ENCODE measurements around the gene F11R. TPM values are rescaled to one million over a fixed set of nuclear protein-coding genes. Genes with fewer than 3 reads are reported as not detected.

F11R gene
- total RNA-seq, 6 experiments from 2014 or later, result 0.05 to 0.38 (median 0.14) TPM; not detected in 2

DNA sequence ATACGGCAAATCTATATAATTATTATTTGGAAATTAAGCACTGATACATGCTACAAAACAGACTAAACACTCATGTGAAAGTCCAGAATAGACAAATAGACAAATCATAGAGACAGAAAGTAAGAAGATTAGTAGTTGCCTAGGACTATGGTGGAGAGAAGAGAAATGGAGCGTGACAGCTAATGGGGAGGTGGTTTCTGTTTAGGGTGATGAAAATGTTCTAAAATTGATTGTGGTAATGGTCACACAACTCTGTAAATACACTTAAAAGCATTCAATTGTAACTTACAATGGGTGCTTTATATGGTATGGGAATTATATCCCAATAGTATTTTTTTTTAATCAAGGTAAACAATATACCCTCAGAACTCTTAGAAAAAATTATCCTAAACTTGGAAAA is 45.9 kb downstream of the F11R start:
- H3K4me3 Mint-ChIP-seq, result no peak overlapping the region
- no peak for TF ChIP-seq CTCF (IDR thresholded peaks at IDR 0.05)
- no peak overlapping the region for H3K27ac Mint-ChIP-seq
- no peaks in the 10 kb centered on the region for H3K36me3 Mint-ChIP-seq (ENCODE audit: low read depth)
- H3K27me3 Mint-ChIP-seq (ENCODE audit: insufficient read depth), result peaks cover 17% of the 10 kb centered on the region
- H3K4me1 Mint-ChIP-seq (ENCODE audit: low read depth), result no peaks in the 10 kb centered on the region
- DNase-seq, result no peak
- H3K9me3 Mint-ChIP-seq, result no peaks in the 10 kb centered on the region

DNA sequence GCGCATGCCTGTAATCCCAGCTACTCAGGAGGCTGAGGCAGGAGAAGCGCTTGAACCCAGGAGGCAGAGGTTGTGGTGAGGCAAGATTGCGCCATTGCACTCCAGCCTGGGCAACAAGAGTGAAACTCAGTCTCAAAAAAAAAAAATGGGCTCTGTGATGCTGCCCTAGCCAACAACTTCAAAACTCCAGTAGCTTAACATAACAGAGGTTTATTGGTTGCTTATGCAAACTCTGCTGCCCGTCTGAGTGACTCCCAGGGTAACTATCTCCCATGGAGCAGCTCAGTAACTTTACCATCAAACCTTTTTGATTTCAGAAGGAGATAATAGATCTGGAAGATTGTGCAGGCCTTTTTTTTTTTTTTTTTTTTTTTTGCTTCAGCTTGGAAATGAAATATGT is 47.5 kb downstream of the F11R start:
- no peak for TF ChIP-seq CTCF (IDR thresholded peaks at IDR 0.05)
- no peak for DNase-seq
- Mint-ChIP-seq H3K27ac (no peak overlapping the region), H3K4me1 (ENCODE audit: low read depth) (no peaks in the 10 kb centered on the region), H3K36me3 (ENCODE audit: low read depth) (no peaks in the 10 kb centered on the region), H3K27me3 (ENCODE audit: insufficient read depth) (peaks cover 14% of the 10 kb centered on the region), H3K4me3 (no peak overlapping the region), H3K9me3 (no peaks in the 10 kb centered on the region)

GRCh38 chr1:160972939-160973338 is 48.0 kb downstream of the F11R start:
- peaks cover 13% of the 10 kb centered on the region for H3K27me3 Mint-ChIP-seq (ENCODE audit: insufficient read depth)
- no peaks in the 10 kb centered on the region for H3K36me3 Mint-ChIP-seq (ENCODE audit: low read depth)
- TF ChIP-seq CTCF (IDR thresholded peaks at IDR 0.05), result no peak
- H3K4me1 Mint-ChIP-seq (ENCODE audit: low read depth), result no peaks in the 10 kb centered on the region
- H3K4me3 Mint-ChIP-seq, result no peak overlapping the region
- no peaks in the 10 kb centered on the region for H3K9me3 Mint-ChIP-seq
- H3K27ac Mint-ChIP-seq, result no peak overlapping the region
- DNase-seq, result no peak

- TF ChIP-seq CTCF (IDR thresholded peaks at IDR 0.05), result no peak
- H3K27me3 Mint-ChIP-seq (ENCODE audit: insufficient read depth), result peaks cover 12% of the 10 kb centered on the region
- no peak for DNase-seq
Measured at GRCh38 chr1:160971618-160972056, 49.3 kb downstream of the F11R start.

DNA sequence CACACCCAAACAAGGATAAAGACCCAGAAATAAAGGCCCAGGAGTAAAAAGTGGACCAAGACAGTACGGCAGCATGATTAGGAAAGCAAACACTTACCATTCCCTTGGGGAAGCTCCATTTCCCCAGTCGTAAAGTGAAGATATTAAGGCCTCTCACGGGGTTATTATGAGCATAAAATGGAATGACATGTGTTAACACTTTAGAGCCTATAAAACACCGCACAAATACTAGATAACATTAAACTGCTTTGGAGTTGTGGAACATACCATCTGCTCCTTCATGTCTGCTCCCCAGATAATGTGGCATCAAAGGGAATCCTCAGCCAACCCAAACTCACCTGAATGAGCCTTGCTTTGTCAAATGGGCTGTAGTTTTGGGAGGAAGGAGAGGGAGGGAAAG is 57.4 kb downstream of the F11R start:
- no peak overlapping the region for H3K27ac Mint-ChIP-seq
- no peak overlapping the region for H3K4me3 Mint-ChIP-seq
- DNase-seq, result no peak
- no peak for TF ChIP-seq CTCF (IDR thresholded peaks at IDR 0.05)
- no peaks in the 10 kb centered on the region for H3K4me1 Mint-ChIP-seq (ENCODE audit: low read depth)
- H3K27me3 Mint-ChIP-seq (ENCODE audit: insufficient read depth), result peaks cover 19% of the 10 kb centered on the region
- no peaks in the 10 kb centered on the region for H3K9me3 Mint-ChIP-seq
- no peaks in the 10 kb centered on the region for H3K36me3 Mint-ChIP-seq (ENCODE audit: low read depth)

More at GRCh38 chr1:160971618-160972056, 49.3 kb downstream of the F11R start:
- Mint-ChIP-seq H3K4me1 (ENCODE audit: low read depth) (no peaks in the 10 kb centered on the region), H3K4me3 (no peak overlapping the region), H3K36me3 (ENCODE audit: low read depth) (no peaks in the 10 kb centered on the region), H3K9me3 (no peaks in the 10 kb centered on the region), H3K27ac (no peak overlapping the region)

- Mint-ChIP-seq H3K36me3 (ENCODE audit: low read depth) (no peaks in the 10 kb centered on the region), H3K4me1 (ENCODE audit: low read depth) (no peaks in the 10 kb centered on the region), H3K4me3 (no peak overlapping the region), H3K27me3 (ENCODE audit: insufficient read depth) (peaks cover 22% of the 10 kb centered on the region), H3K9me3 (no peaks in the 10 kb centered on the region), H3K27ac (no peak overlapping the region)
- DNase-seq, result no peak
- no peak for TF ChIP-seq CTCF (IDR thresholded peaks at IDR 0.05)
Measured at GRCh38 chr1:160961419-160961818, 59.5 kb downstream of the F11R start.

Data from HFFc6 (cell line).